22Rv1 (cell line): Measurements from ENCODE around the gene FOXRED1.

Source experiments
- H3K27ac ChIP-seq: fragments of 450-650 bp; 2 replicates; pipeline ENCODE4 v1.5.1; 2017
- CTCF ChIP-seq: fragments of 450-650 bp; IDR thresholded peaks from 2 replicates; pipeline ENCODE4 v1.5.1; 2017; ENCODE audit warnings: mild to moderate bottlenecking
- ZFX ChIP-seq: fragments of 450-650 bp; IDR thresholded peaks from 2 replicates; pipeline ENCODE4 v1.6.1; 2017; ENCODE audit warnings: antibody characterized with exemption, borderline replicate concordance

The FOXRED1 gene

GRCh38 chr11:126282736-126283591, 14.0 kb downstream of the FOXRED1 start, which contains the start of gene TIRAP:
TIRAP (plus strand) TSS chr11:126283093; CDS start chr11:126290895, 7,802 bp downstream.
- H3K27ac ChIP-seq: peak within 1 kb of the TSS; percentile 99

GRCh38 chr11:126284829-126285228, 15.9 kb downstream of the FOXRED1 start:
- peak overlapping the region; percentile 99 for H3K27ac ChIP-seq
- TF ChIP-seq CTCF (no peak), ZFX (no peak)

More at GRCh38 chr11:126282736-126283591, 14.0 kb downstream of the FOXRED1 start, which contains the start of gene TIRAP:
- no peak for TF ChIP-seq CTCF
- no peak for TF ChIP-seq ZFX

GRCh38 chr11:126288237-126288636, 19.3 kb downstream of the FOXRED1 start:
- no peak for TF ChIP-seq CTCF
- no peak for TF ChIP-seq ZFX
- H3K27ac ChIP-seq: peak overlapping the region; percentile 99

GRCh38 chr11:126290887-126291286, 21.9 kb downstream of the FOXRED1 start:
- peak overlapping the region; percentile 99 for H3K27ac ChIP-seq
- TF ChIP-seq ZFX (no peak), CTCF (no peak)

- H3K27ac ChIP-seq: peak overlapping the region; percentile 99
- TF ChIP-seq CTCF (no peak), ZFX (no peak)
Measured at GRCh38 chr11:126293726-126294125, 24.8 kb downstream of the FOXRED1 start.

GRCh38 chr11:126297004-126297403, 28.1 kb downstream of the FOXRED1 start:
- no peak for TF ChIP-seq ZFX
- no peak for TF ChIP-seq CTCF

More at GRCh38 chr11:126297004-126297403, 28.1 kb downstream of the FOXRED1 start:
- H3K27ac ChIP-seq: peak overlapping the region; percentile 99
